Measurements from ENCODE around the gene UBAC2.

GRCh38 chr13:99313501-99313900 is 112.8 kb downstream of the UBAC2 start:
- no peak for TF ChIP-seq TSHZ2 (CRISPR knock-in tag; IDR thresholded peaks at IDR 0.05)
- TF ChIP-seq ZFP30 (CRISPR knock-in tag; IDR thresholded peaks at IDR 0.05), result no peak
- TF ChIP-seq TCF4 (CRISPR knock-in tag; IDR thresholded peaks at IDR 0.05; ENCODE audit: borderline replicate concordance), result no peak
- TF ChIP-seq RARB (CRISPR knock-in tag; IDR thresholded peaks at IDR 0.05), result no peak
- TF ChIP-seq PPARA (CRISPR knock-in tag; IDR thresholded peaks at IDR 0.05; ENCODE audit: borderline replicate concordance), result no peak
- no peak for TF ChIP-seq CSDC2 (CRISPR knock-in tag; IDR thresholded peaks at IDR 0.05)
- TF ChIP-seq PATZ1 (CRISPR knock-in tag; IDR thresholded peaks at IDR 0.05; ENCODE audit: borderline replicate concordance), result no peak
- TF ChIP-seq CREB5 (CRISPR knock-in tag; IDR thresholded peaks at IDR 0.05; ENCODE audit: low read depth), result no peak
- TF ChIP-seq SNAI2 (CRISPR knock-in tag; IDR thresholded peaks at IDR 0.05), result no peak
- TF ChIP-seq ZFP3 (CRISPR knock-in tag; IDR thresholded peaks at IDR 0.05), result no peak
